GM23248 (cell line): ENCODE results near the gene LAMA5.

Source experiments
- EZH2 ChIP-seq: fragments of 200-600 bp; sonication (generic); IDR thresholded peaks from 2 replicates; pipeline ENCODE4 v1.6.1; 2018; ENCODE audit warnings: antibody characterized with exemption, mild to moderate bottlenecking; ENCODE audit not compliant: insufficient read depth, poor library complexity, severe bottlenecking
- EZH2phosphoT487 ChIP-seq: fragments of 200-600 bp; sonication (generic); IDR thresholded peaks from 2 replicates; pipeline ENCODE4 v1.6.1; 2018; ENCODE audit warnings: antibody characterized with exemption, moderate library complexity, mild to moderate bottlenecking, low read depth; ENCODE audit not compliant: insufficient read depth

GRCh38 chr20:62390317-62391164, 23.4 kb upstream of the LAMA5 start:
- no peak for TF ChIP-seq EZH2
- no peak for TF ChIP-seq EZH2phosphoT487
